GM18951 (cell line): ENCODE data around the gene DNHD1.

Experiments
- POLR2A ChIP-seq: IDR thresholded peaks from 4 replicates; pipeline ENCODE4 v1.6.1; 2011; ENCODE audit warnings: mild to moderate bottlenecking; ENCODE audit not compliant: insufficient read length, insufficient read depth; ENCODE audit errors: extremely low read depth
- in situ Hi-C: fragments of 300-500 bp; cut with MboI; formaldehyde crosslinking; loops from one replicate; pipeline ENCODE4 v1.12.0; 2022; ENCODE audit warnings: low sequenced_read_pairs, mixed read lengths, inconsistent platforms; ENCODE audit not compliant: unreplicated experiment

DNHD1 gene

DNA sequence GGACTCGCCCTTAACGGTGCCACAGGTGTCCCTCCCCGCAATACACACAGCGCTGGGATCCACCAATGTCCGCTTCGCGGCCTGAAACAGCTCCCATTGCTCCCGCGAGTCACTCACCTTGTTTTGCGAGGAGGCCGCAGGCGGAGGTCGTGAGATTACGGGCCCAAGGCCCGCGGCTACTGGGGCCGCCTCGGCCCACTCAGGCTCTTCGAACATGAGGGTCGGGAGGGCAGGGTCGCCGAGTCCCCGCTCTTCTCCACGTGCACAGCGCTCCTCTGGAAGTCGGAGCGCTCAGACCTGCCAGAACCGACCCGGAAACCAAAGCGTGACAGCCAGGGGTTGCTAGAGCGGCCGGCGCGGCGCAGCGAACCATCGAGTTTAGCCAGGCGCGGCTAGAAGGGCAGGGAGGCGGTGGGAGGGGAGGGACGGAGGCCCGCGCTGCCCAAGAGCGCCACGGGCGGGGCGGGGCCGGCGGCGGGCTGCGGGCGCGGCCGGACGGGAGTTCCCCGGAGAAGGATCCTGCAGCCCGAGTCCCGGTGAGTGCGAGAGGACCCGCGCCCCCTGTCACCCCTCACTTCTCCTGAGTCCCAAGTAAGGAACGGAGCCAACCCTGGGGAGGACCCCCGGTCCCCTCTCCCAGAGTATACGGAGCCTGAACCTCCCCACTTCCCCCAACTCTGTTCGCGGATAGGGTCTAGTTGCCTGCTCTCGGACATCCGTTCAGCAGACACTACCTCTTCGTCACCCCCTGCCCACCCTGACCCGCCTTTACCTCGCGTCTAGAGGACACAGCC, 106.4 kb downstream of the DNHD1 start, which contains the start of the genes ILK and RRP8:
ILK (plus strand) TSS at position 488 of the 794 bp plus-strand sequence. CDS start 498 bp downstream, outside the sequence.
RRP8 (minus strand) TSS at position 330 of the 794 bp plus-strand sequence; CDS start at position 216, 114 bp downstream.
- in situ Hi-C loops: loop anchor here (5.0 kb wide), 1 partner anchor 74 kb away; no protein-coding TSS in a partner anchor
- TF ChIP-seq POLR2A: peak; percentile 77

DNA sequence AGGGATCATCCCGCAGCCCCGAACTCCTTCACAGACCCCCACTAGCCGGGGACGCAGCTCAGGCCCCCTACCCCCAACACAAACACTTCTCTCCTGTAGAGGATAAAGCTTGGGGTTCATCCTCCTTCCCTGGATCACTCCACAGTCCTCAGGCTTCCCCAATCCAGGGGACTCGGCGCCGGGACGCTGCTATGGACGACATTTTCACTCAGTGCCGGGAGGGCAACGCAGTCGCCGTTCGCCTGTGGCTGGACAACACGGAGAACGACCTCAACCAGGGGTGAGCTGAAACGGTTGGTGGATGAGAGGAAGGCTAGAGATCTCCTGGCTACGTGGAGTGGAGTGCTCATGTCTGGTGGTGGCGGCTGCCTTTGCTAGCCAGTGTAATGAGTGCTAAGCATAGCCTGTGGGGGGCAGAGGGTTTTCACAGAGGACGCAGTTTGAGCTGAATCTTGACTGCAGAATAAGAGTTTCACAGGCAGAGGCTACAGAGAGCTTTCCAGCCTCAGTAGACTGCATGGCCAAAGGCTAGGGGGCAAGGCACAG, 107.1 kb downstream of the DNHD1 start:
- in situ Hi-C loops: loop anchor here (5.0 kb wide), 1 partner anchor 73 kb away; no protein-coding TSS in a partner anchor
- no peak for TF ChIP-seq POLR2A

DNA sequence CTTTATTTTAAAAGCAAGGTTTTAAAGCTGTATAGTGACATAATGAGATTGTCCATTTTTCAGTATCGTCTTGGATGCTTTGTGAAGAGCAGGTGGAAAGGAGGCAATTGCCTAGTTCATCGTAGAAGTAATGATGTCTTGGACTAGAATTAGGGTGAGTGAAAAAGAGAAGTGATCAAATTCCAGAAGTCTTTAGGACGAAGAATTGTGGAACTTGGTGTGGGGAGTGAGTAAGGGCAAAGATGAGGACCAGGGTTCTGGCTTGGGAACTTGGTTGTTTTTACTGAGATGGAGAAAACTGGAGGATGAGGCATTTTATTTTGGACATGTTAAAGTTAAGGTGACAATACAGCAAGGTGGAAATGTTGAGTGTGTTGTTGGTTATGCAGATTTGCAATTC, 107.7 kb downstream of the DNHD1 start:
- in situ Hi-C loops: loop anchor here (5.0 kb wide), 1 partner anchor 73 kb away; no protein-coding TSS in a partner anchor
- TF ChIP-seq POLR2A: no peak

DNA sequence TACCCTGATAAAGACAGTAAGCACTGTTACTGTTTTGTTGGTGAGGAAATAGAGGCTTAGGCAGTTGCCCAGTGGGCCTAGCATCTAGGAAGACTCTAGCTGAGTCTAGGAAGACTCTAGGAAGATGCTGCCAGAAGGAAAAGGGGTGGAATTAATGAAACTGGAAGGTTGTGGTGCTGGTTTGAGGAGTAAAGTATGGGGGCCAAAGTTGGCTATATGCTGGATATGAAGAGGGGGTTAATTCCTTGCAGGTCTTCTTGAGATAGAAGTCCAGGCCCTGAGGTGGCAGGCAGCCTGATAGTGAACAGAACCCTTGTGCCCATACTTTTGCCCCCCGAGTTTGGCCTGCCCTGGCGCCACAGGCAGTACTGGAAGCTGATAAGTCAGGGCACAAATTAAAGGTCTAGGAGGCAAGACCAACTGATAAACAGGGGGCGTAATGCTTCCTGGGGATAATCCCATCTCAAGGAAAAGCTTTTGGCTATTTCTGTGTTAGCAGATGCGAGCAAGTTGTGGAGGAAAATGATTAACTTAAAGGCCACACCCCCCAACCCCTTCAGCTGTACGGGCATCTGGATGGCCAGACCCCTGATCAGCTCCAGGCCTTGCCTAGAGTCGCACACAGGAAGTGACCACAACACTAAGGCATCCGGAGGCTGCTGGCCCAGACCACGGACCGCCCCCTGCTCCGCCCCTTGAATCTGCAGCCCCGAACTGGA, 109.5 kb downstream of the DNHD1 start:
- in situ Hi-C loops: no loop called here

DNA sequence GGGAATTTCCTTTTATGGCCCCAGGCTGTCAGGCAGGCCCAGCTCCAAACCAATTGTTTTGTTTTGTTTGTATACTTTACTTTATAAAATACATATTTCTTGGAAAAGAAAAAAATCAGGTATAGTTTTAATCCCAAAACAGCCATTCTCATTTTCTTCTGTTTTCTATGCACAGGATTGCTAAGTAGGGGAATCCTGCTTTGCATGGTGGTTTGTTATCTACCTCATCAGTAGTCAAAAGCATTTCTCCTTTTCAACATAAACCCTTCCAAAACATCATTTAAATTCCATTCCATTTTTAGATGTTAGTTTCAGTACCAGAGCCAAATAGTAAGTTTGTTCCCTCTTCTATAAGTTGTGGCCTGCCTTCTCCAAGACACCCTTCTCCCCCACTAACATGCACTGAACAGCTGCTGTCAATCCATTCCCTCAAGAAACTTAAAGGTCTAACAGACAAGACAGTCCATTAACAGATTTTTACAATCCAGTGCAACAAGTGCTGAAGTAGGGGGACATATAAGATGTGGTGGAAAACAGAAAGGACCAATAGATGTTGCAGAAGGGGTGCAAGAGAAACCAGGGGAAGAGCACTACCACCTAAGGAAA, 110.2 kb downstream of the DNHD1 start:
- in situ Hi-C loops: no loop called here
- no peak for TF ChIP-seq POLR2A

More for the DNA sequence above, 109.5 kb downstream of the DNHD1 start:
- peak; percentile 41 for TF ChIP-seq POLR2A

DNA sequence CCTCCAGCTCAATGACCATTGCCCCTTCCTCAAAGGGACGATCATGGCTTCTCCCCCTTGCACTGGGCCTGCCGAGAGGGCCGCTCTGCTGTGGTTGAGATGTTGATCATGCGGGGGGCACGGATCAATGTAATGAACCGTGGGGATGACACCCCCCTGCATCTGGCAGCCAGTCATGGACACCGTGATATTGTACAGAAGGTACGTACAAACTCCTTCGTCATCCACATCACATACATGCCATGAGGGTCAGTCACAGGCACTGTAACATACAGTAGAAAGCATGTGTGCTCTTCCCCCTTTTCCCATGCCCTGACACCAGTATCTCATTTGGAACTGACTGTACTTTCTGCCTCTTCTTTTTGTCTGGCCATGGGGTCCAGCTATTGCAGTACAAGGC, 110.9 kb downstream of the DNHD1 start:
- in situ Hi-C loops: no loop called here

DNA sequence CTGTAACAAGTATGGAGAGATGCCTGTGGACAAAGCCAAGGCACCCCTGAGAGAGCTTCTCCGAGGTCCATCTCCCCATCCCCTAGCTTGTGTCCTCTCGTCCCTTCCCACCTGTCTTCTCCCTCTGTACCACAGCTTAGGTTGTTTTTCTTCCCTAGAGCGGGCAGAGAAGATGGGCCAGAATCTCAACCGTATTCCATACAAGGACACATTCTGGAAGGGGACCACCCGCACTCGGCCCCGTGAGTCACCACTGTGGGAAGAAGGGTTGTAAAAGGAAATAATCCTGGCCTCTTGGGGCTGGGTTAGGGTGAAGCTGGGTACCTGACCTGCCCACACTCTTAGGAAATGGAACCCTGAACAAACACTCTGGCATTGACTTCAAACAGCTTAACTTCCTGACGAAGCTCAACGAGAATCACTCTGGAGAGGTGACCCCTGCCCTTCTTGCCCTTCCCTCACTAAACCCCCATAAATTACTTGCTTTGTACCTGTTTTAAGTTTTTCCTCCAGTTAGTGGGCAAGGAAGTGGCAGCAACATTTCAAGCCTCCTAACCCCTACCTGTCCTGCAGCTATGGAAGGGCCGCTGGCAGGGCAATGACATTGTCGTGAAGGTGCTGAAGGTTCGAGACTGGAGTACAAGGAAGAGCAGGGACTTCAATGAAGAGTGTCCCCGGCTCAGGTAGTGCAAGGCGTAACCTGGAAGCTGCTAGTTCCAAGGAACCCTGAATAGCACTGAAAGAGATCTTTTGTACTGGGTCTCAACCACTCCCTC, 111.8 kb downstream of the DNHD1 start:
- no peak for TF ChIP-seq POLR2A
- in situ Hi-C loops: no loop called here

More for the DNA sequence above, 110.9 kb downstream of the DNHD1 start:
- no peak for TF ChIP-seq POLR2A

DNA sequence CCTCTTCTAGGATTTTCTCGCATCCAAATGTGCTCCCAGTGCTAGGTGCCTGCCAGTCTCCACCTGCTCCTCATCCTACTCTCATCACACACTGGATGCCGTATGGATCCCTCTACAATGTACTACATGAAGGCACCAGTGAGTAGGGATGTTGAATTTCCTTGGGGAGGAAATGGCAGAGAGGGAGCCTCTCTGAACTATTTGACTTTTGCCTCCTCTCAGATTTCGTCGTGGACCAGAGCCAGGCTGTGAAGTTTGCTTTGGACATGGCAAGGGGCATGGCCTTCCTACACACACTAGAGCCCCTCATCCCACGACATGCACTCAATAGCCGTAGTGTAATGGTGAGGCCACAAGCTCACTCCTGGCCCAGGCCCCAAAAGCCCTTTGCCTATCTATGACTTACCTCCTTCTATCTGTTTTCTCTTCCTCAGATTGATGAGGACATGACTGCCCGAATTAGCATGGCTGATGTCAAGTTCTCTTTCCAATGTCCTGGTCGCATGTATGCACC, 112.5 kb downstream of the DNHD1 start:
- in situ Hi-C loops: no loop called here
- peak; percentile 27 for TF ChIP-seq POLR2A

DNA sequence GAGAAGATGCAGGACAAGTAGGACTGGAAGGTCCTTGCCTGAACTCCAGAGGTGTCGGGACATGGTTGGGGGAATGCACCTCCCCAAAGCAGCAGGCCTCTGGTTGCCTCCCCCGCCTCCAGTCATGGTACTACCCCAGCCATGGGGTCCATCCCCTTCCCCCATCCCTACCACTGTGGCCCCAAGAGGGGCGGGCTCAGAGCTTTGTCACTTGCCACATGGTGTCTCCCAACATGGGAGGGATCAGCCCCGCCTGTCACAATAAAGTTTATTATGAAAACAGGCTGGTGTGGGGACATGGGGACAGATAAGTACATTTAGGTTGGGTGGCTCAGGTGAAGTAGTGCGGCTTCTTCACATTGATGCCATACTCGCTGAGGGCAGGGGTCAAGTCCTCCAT, 113.5 kb downstream of the DNHD1 start:
- no peak for TF ChIP-seq POLR2A
- in situ Hi-C loops: no loop called here

DNA sequence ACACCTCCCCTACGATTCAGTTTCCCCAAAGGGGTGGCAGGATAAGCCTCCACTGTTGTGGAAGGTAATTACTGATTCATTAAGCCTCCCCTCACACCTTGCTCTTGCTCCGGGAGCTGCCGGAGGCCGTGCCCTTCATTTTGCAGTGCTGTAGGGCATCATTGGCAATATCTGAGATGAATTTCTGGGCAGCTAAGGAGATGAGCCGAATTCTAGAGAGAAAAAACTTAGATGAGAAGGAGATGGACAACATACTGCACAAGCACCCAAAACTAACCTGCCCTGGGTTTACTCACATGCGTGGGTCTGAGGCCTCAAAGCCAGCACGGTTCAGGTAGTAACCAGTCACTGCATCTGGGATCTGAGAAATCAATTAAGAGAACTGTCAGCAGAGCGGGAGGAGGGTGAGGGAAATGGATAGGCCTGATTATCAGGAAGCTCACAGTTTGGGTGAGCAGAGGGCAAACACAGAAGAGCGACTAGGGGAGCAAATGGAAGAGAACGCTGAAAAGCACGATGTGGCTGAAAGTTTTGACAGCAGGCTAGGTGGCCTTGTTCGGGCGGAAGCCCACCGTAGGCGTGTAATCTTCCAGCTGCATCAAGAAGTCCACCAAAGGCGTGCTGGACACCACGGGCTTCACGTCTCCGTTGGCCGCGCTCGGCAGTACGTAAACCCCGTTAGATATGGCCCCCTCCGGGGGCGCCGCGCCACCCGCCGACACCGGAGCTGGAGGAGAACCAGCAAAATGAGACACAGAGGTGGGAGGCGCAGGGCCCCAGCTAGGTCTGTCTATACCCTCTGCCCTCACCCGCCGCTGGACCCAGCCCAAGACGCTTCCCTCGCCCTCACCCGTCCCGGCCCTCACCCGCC, 114.2 kb downstream of the DNHD1 start:
- in situ Hi-C loops: no loop called here
- no peak for TF ChIP-seq POLR2A

DNA sequence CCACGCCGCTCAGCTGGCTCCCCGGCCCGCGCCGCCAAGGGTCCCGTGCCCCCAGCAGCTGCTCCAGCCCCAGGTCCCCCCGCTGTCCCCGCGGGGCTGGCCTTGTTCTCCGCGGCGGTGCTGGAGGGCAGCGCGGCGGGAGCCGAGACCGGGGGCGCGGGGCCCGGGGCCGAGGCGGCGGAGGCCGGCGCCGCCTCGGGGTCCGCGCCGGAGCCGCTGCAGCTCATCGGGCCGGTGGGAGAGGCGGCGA, 114.8 kb downstream of the DNHD1 start:
- no peak for TF ChIP-seq POLR2A

More for the DNA sequence above, 114.8 kb downstream of the DNHD1 start:
- in situ Hi-C loops: no loop called here
